ENCODE data around the gene MYH11.
"Not testable (repeated sequence)": the region's sequence is repeated elsewhere in the genome, so short reads cannot be mapped to it uniquely, and the experiment has no call there.

The MYH11 gene

GRCh38 chr16:15708997-15709396 lies 147.8 kb downstream of the MYH11 start:
- DNase-seq (ENCODE audit: low spot score), result no peak

- DNase-seq (ENCODE audit: low spot score), result no peak
Measured at GRCh38 chr16:15708096-15708495, 148.7 kb downstream of the MYH11 start.

- no peak for DNase-seq (ENCODE audit: low spot score)
Measured at GRCh38 chr16:15707332-15707731, 149.5 kb downstream of the MYH11 start.

GRCh38 chr16:15705064-15705565 lies 151.7 kb downstream of the MYH11 start:
- DNase-seq (ENCODE audit: low spot score), result no peak

GRCh38 chr16:15704545-15704987 lies 152.3 kb downstream of the MYH11 start:
- peak; percentile 79 for DNase-seq (ENCODE audit: low spot score)

GRCh38 chr16:15703029-15703736 lies 153.6 kb downstream of the MYH11 start:
- DNase-seq (ENCODE audit: low spot score), result no peak

- DNase-seq (ENCODE audit: low spot score), result no peak
Measured at GRCh38 chr16:15701975-15702970, 154.6 kb downstream of the MYH11 start.

GRCh38 chr16:15701367-15701766 lies 155.5 kb downstream of the MYH11 start:
- DNase-seq (ENCODE audit: low spot score), result no peak

- DNase-seq (ENCODE audit: low spot score), result no peak
Measured at GRCh38 chr16:15699819-15700218, 157.0 kb downstream of the MYH11 start.

GRCh38 chr16:15694499-15694898 lies 162.3 kb downstream of the MYH11 start:
- DNase-seq (ENCODE audit: low spot score), result no peak

GRCh38 chr16:15692508-15692907 lies 164.3 kb downstream of the MYH11 start:
- not testable (repeated sequence) for DNase-seq (ENCODE audit: low spot score)

GRCh38 chr16:15691046-15691445 lies 165.8 kb downstream of the MYH11 start:
- no peak for DNase-seq (ENCODE audit: low spot score)

- no peak for DNase-seq (ENCODE audit: low spot score)
Measured at GRCh38 chr16:15690296-15690695, 166.5 kb downstream of the MYH11 start.

- DNase-seq (ENCODE audit: low spot score), result no peak
Measured at GRCh38 chr16:15689290-15689689, 167.5 kb downstream of the MYH11 start.

GRCh38 chr16:15686287-15686686 lies 170.5 kb downstream of the MYH11 start:
- DNase-seq (ENCODE audit: low spot score), result no peak

GRCh38 chr16:15682105-15682570 lies 174.7 kb downstream of the MYH11 start:
- DNase-seq (ENCODE audit: low spot score), result no peak

- DNase-seq (ENCODE audit: low spot score), result no peak
Measured at GRCh38 chr16:15677447-15677846, 179.4 kb downstream of the MYH11 start.

GRCh38 chr16:15676506-15676905 lies 180.3 kb downstream of the MYH11 start:
- DNase-seq (ENCODE audit: low spot score), result no peak

GRCh38 chr16:15674571-15674970 lies 182.3 kb downstream of the MYH11 start:
- DNase-seq (ENCODE audit: low spot score), result no peak

GRCh38 chr16:15672514-15673167 lies 184.2 kb downstream of the MYH11 start:
- no peak for DNase-seq (ENCODE audit: low spot score)

- DNase-seq (ENCODE audit: low spot score), result not testable (repeated sequence)
Measured at GRCh38 chr16:15672127-15672513, 184.7 kb downstream of the MYH11 start.

- DNase-seq (ENCODE audit: low spot score), result no peak
Measured at GRCh38 chr16:15671530-15672117, 185.2 kb downstream of the MYH11 start.
